PFSK-1 (cell line): ENCODE data around the gene CHD6.

Source experiments
- FOXP2 ChIP-seq: optimal IDR thresholded peaks from 2 replicates; pipeline ENCODE3; 2011; ENCODE audit warnings: borderline replicate concordance, control low read depth, inconsistent platforms; ENCODE audit not compliant: insufficient read depth; ENCODE audit errors: extremely low read length, extremely low read depth
- POLR2AphosphoS5 ChIP-seq: IDR thresholded peaks from 2 replicates; pipeline ENCODE4 v1.6.1; 2012; ENCODE audit warnings: low read depth, mild to moderate bottlenecking, control low read depth, low read length, moderate library complexity
- SIN3A ChIP-seq: IDR thresholded peaks from 2 replicates; pipeline ENCODE4 v1.6.1; 2012; ENCODE audit warnings: mild to moderate bottlenecking, low read length, moderate library complexity, borderline replicate concordance; ENCODE audit not compliant: insufficient read depth
- TAF1 ChIP-seq: IDR thresholded peaks from 2 replicates; pipeline ENCODE4 v1.6.1; 2012; ENCODE audit warnings: low read length, control low read depth, borderline replicate concordance; ENCODE audit not compliant: insufficient read depth
- TF ChIP-seq, protein P1 (sequence below), 2 experiments: IDR thresholded peaks; 2 replicates each; pipeline versions ENCODE4 v1.6.1 to v1.8.0; 2011 to 2012; ENCODE audit warnings: low read depth in 2 of 2, low read length in 2 of 2, control low read depth in 1 of 2, inconsistent platforms in 1 of 2, mild to moderate bottlenecking in 1 of 2, moderate library complexity in 1 of 2; ENCODE audit not compliant: insufficient read depth in 1 of 2

Gene CHD6

DNA sequence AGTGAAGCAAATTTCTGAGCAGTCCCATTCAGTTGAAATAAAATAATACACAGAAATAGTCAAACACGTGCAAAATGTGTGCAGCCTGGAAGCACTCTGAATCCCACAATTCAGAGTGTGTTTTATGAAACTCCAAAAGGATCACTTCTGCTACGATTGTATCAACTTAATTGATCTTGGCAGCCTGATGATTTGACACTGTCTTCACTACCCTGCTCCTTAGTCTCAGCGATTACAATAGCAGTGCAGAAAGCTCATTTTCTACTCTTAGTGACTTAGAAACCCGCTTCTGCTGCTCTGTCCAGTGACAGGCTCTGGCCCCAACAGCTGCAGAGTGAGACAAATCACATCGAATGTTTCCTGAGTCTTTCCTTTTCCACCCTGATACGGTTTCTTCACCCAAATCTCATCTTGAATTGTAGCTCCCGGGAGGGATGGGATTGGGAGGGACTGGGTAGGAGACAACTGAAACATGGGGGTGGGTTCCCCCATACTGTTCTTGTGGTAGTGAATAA, 235.3 kb downstream of the CHD6 start:
- no peak for TF ChIP-seq TAF1
- TF ChIP-seq, protein P1, sequence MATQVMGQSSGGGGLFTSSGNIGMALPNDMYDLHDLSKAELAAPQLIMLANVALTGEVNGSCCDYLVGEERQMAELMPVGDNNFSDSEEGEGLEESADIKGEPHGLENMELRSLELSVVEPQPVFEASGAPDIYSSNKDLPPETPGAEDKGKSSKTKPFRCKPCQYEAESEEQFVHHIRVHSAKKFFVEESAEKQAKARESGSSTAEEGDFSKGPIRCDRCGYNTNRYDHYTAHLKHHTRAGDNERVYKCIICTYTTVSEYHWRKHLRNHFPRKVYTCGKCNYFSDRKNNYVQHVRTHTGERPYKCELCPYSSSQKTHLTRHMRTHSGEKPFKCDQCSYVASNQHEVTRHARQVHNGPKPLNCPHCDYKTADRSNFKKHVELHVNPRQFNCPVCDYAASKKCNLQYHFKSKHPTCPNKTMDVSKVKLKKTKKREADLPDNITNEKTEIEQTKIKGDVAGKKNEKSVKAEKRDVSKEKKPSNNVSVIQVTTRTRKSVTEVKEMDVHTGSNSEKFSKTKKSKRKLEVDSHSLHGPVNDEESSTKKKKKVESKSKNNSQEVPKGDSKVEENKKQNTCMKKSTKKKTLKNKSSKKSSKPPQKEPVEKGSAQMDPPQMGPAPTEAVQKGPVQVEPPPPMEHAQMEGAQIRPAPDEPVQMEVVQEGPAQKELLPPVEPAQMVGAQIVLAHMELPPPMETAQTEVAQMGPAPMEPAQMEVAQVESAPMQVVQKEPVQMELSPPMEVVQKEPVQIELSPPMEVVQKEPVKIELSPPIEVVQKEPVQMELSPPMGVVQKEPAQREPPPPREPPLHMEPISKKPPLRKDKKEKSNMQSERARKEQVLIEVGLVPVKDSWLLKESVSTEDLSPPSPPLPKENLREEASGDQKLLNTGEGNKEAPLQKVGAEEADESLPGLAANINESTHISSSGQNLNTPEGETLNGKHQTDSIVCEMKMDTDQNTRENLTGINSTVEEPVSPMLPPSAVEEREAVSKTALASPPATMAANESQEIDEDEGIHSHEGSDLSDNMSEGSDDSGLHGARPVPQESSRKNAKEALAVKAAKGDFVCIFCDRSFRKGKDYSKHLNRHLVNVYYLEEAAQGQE (IDR thresholded peaks at IDR 0.05; ENCODE audit: insufficient read depth in 1 of 2, low read depth in 2 of 2, low read length in 2 of 2) = no peak
- TF ChIP-seq SIN3A = no peak
- TF ChIP-seq FOXP2 = no peak
- no peak for TF ChIP-seq POLR2AphosphoS5

DNA sequence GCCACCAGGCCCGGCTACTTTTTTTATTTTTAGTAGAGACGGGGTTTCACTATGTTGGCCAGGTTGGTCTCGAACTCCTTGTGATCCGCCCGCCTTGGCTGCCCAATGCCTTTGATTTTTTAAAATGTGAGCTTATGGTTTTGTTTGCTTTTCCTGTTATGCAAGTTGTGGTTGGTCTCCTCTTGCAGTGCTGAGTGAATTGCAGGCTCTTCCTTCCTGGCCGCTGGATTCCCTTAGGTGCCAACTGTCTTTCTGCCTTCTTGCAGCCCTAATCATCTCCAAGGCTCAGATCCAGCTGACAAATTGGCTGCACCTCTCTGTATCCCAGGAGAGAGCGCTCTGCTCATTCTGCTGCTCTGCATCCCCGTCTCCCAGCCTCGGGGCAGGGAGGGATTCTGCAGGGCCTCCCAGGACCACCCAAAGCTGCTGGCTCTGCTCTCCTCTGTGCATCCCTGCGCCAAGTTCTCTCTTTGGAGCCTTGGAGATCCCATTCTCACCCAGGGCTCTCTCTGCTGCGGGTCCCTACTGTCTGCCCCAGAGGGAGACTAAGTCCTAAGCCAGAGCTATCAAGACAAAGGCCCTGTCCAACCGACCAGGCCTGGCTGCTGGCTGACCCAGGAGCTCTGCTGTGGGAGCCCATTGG, 237.5 kb downstream of the CHD6 start:
- TF ChIP-seq SIN3A (no peak), POLR2AphosphoS5 (no peak), FOXP2 (no peak), TAF1 (no peak)
- TF ChIP-seq, protein P1 (IDR thresholded peaks at IDR 0.05; ENCODE audit: insufficient read depth in 1 of 2, low read depth in 2 of 2, low read length in 2 of 2) = no peak

DNA sequence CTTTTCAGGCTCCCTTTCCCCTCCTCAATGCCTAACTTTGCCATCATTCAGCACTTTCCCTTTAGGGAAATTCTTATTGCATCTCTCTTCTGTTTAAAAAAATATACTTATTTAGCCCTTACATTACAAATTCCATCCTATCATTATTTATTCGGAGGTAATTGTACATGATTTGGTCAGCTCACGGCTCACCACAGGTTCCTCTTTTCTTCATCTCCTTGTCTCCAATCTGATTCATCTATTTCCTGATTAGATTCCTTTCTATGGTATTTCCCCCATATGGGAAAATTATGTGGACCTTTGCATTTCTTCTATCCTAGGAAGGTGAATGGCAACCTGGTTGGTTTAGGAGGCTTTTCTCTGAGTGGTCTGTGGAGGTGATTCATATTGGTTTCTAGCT, 238.6 kb downstream of the CHD6 start:
- TF ChIP-seq, protein P1 (IDR thresholded peaks at IDR 0.05; ENCODE audit: insufficient read depth in 1 of 2, low read depth in 2 of 2, low read length in 2 of 2) = no peak
- TF ChIP-seq SIN3A (no peak), TAF1 (no peak), POLR2AphosphoS5 (no peak), FOXP2 (no peak)

DNA sequence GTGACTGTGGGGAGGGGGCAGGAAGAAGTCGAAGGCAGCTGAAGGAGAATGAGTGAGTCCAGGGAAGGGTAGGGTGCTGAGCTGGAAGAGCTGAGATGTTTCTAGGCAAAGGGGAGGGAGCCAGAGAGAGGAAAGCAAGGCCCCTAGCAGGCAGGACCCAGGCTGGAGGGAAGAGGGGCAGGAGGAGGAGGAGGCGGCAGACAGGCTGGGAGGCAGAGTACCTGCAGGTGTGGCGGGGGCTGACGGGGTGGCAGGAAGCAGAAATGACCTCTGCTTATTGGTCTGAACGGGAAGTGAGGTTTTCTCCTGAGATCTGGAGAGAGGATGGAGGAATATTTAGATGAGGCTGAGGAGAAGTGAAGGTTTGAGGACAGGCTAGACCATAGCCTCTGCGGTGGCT, 240.9 kb downstream of the CHD6 start:
- no peak for TF ChIP-seq TAF1
- TF ChIP-seq, protein P1 (IDR thresholded peaks at IDR 0.05; ENCODE audit: insufficient read depth in 1 of 2, low read depth in 2 of 2, low read length in 2 of 2) = no peak
- no peak for TF ChIP-seq FOXP2
- TF ChIP-seq SIN3A = no peak
- no peak for TF ChIP-seq POLR2AphosphoS5
